Skeletal muscle tissue (tissue), 4 donors: ENCODE results near the gene STARD5. TPM values are rescaled to one million over a fixed set of nuclear protein-coding genes. Genes with fewer than 3 reads are reported as not detected.
"Not testable (repeated sequence)": the region's sequence is repeated elsewhere in the genome, so short reads cannot be mapped to it uniquely, and the experiment has no call there.

Source experiments
- H3K27ac ChIP-seq: one replicate; pipeline ENCODE4 v1.7.0; 2013; ENCODE audit warnings: mild to moderate bottlenecking, low read depth, low read length, inconsistent platforms
- H3K27me3 ChIP-seq, 3 donors: one replicate each; pipeline ENCODE4 v1.7.0; 2013; ENCODE audit warnings: low read length in 3 of 3; ENCODE audit not compliant: control insufficient read depth in 3 of 3, insufficient read depth in 3 of 3
- H3K36me3 ChIP-seq, 3 donors: one replicate each; pipeline ENCODE4 v1.7.0; 2013; ENCODE audit warnings: low read length in 3 of 3; ENCODE audit not compliant: control insufficient read depth in 3 of 3, insufficient read depth in 3 of 3
- H3K4me1 ChIP-seq, 3 donors: one replicate each; pipeline ENCODE4 v1.7.0; 2013; ENCODE audit warnings: low read length in 3 of 3, mild to moderate bottlenecking in 3 of 3; ENCODE audit not compliant: control insufficient read depth in 3 of 3, insufficient read depth in 3 of 3
- H3K4me3 ChIP-seq, 3 donors: one replicate each; pipeline ENCODE4 v1.7.0; 2013; ENCODE audit warnings: low read length in 3 of 3
- H3K9ac ChIP-seq, 3 donors: one replicate each; pipeline ENCODE4 v1.7.0; 2013; ENCODE audit warnings: low read length in 3 of 3, mild to moderate bottlenecking in 3 of 3, moderate library complexity in 2 of 3, low read depth in 1 of 3
- H3K9me3 ChIP-seq, 3 donors: one replicate each; pipeline ENCODE4 v1.7.0; 2013; ENCODE audit warnings: low read length in 3 of 3; ENCODE audit not compliant: control insufficient read depth in 3 of 3
- total RNA-seq: library from RNA; depleted of rRNA; stranded (reverse); fragments of >200 nt; gene quantifications from one replicate; pipeline ENCODE4 v1.2.3, GENCODE V29; 2014
- donor health status: Osteomylitis.

The STARD5 gene
- total RNA-seq, 1 donor from 2014 or later: 2.1 TPM

DNA sequence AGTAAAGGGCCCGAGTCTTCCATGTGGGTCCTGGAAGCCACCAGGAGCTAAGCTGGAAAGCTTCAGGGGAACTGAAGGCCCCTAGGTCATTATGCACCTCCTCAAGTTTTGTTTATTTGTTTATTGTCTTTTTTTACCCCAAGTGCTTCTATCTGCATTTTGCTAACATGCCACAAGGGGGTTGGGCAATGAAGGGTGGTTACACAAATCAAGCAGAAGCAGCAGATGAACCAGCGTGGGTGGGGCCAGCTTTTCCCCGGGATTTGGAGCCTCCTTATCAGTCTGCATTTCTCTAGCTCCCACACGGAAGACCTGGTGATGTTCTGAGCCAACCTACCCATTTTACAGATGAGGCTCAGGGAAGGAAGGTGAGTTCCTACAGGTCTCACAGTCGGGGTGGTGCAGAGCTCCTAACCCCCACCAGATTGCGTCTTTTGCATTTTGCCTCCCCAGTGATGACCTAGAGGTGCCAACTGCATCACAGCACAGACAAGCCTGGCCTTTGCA lies 33.3 kb upstream of the STARD5 start:
- Histone ChIP-seq H3K9me3 (no peaks in the 10 kb centered on the region), H3K27me3 (no peaks in the 10 kb centered on the region), H3K36me3 (no peaks in the 10 kb centered on the region), H3K4me3 (no peak overlapping the region), H3K4me1 (no peaks in the 10 kb centered on the region), H3K9ac (no peak overlapping the region), H3K27ac (no peak overlapping the region)

DNA sequence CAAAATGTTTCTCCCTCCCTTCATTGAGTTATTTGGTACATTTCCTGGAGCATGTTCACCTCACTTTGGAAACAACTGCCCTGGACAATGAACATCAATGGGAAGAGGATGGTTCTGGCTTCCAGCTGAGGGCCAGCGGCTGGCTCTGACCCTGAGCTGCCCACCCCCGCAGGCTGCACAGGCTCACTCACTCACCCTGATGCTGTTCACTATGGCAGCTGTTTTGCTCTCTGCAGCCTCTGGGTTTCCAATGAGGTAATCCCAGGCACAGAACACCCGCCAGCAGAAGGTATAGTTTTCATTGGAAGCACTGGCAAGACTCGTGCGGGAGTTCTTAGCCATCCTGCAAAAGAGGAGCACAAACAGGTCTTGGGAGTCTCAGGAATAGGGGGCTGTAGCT lies 32.3 kb upstream of the STARD5 start:
- Histone ChIP-seq H3K9me3 (no peaks in the 10 kb centered on the region), H3K27ac (no peak overlapping the region), H3K27me3 (no peaks in the 10 kb centered on the region), H3K36me3 (no peaks in the 10 kb centered on the region), H3K4me3 (no peak overlapping the region), H3K4me1 (no peaks in the 10 kb centered on the region), H3K9ac (no peak overlapping the region)

DNA sequence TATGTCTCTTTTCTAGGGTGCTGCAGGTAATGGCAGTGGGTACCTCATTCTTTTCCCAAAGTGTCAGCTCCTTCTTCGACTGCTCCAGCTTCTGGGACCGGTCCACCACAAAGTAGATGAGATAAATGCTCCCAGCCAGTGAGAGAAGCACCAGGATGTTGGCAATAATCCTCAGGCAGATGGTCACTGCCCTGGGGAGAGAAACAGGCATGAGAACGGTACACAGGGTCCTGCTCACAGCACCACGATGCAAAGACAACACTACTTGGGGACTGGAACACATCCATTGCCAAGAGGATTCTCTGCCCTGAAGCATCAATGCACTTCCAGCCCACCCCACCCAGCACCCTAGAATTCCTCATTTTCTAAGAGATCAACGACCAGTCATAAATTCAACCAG lies 27.7 kb upstream of the STARD5 start:
- no peaks in the 10 kb centered on the region for H3K27me3 ChIP-seq
- H3K36me3 ChIP-seq: no peaks in the 10 kb centered on the region
- no peaks in the 10 kb centered on the region for H3K4me1 ChIP-seq
- H3K9me3 ChIP-seq: no peaks in the 10 kb centered on the region
- no peak overlapping the region for H3K27ac ChIP-seq
- no peak overlapping the region for H3K9ac ChIP-seq
- H3K4me3 ChIP-seq: no peak overlapping the region

DNA sequence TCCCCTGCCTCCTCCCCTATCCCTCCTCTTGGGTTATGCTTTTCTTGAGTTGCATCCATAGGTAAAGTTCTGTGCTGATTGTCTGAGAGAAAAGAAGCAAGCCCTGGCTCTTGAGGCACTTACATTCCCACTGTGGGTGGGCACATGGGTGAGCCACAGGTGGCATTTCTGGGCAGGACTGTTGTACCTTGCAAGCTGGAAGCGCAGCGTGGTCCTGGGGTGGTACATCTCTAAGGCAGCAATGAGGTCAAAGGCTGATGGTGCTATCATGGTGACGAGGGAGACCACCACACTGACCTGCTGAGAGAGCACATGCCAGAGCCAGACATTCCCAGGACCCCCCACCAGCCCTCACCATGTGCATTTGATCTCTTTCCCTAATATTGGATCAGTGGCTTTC lies 25.3 kb upstream of the STARD5 start:
- no peaks in the 10 kb centered on the region for H3K9me3 ChIP-seq
- no peaks in the 10 kb centered on the region for H3K4me1 ChIP-seq
- H3K4me3 ChIP-seq: no peak overlapping the region
- H3K27me3 ChIP-seq: no peaks in the 10 kb centered on the region
- no peaks in the 10 kb centered on the region for H3K36me3 ChIP-seq
- no peak overlapping the region for H3K27ac ChIP-seq
- H3K9ac ChIP-seq: no peak overlapping the region

DNA sequence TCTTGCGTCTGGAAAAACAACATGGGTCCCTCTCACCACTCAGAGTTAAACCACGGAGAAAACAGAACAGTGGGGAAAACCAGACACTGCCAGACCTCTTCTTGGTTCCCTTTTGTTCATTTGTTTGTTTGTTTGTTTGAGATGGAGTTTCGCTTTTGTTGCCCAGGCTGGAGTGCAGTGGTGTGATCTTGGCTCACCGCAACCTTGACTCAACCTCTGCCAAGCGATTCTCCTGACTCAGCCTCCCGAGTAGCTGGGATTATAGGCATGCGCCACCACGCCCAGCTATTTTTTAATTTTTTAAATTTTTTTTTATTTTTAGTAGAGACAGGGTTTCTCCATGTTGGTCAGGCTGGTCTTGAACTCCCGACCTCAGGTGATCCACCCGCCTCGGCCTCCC lies 24.8 kb upstream of the STARD5 start:
- H3K4me1 ChIP-seq, H3K9me3 ChIP-seq, H3K36me3 ChIP-seq, H3K27ac ChIP-seq, H3K27me3 ChIP-seq, H3K4me3 ChIP-seq, H3K9ac ChIP-seq: not testable (repeated sequence)

DNA sequence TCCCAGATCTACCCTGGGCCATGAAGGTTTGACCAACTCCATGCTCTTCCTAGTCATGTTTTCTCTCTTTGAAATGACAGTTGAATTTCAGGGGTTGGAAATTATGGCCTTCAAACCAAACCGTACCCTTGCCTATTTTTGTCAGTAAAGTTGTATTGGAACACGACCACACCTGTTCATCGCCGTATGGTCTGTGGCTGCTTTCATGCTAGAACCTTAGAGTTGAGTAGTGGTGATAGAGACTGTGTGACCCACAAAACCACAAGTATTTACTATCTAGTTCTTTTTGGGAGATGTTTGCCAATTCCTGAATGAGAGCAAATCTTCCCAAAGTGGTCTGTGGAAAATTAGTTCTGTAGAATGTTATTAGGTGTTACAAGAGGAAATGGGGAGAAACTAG lies 24.0 kb upstream of the STARD5 start:
- no peaks in the 10 kb centered on the region for H3K4me1 ChIP-seq
- no peaks in the 10 kb centered on the region for H3K9me3 ChIP-seq
- no peaks in the 10 kb centered on the region for H3K36me3 ChIP-seq
- no peaks in the 10 kb centered on the region for H3K27me3 ChIP-seq
- no peak overlapping the region for H3K27ac ChIP-seq
- H3K4me3 ChIP-seq: no peak overlapping the region
- H3K9ac ChIP-seq: no peak overlapping the region

DNA sequence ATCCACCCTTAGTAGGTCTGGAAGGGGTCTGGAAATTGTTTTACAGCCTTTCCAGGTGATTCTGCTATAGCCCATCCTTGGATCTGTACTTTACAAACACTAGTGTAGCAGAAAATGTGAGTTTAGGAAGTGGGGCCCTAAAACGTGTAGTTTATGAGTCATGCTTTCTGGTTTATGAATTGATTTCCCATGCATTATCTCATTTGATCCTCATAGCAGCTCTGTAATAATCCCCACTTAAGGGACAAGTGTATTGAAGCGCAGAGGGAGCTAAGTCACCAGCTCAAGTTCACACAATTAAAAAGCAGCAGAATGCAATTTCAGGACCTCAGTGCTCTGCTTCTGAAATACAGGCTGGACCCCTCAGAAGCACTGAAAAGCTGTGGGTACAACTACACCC lies 22.7 kb upstream of the STARD5 start:
- H3K4me1 ChIP-seq: no peaks in the 10 kb centered on the region

DNA sequence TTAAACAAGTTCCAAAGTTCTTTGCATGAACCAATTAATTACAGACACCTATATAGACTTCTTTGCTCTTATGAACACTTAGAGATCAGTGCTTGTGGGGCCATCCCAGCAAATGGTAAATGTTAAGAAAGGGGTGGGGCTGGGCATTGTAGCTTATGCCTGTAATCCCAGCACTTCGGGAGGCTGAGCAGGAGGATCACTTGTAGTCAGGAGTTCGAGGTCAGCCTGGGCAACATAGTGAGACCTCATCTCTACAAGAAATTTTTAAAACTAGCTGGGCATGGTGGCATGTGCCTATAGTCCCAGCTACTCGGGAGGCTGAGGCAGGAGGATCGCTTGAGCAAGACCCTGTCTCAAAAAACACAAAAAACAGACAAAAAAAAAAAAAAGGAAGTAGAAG lies 19.4 kb upstream of the STARD5 start:
- Histone ChIP-seq H3K27me3 (peaks cover 0 to 5% (median 3%) of the 10 kb centered on the region in 3 donors), H3K27ac (no peak overlapping the region), H3K9ac (no peak overlapping the region), H3K4me3 (no peak overlapping the region), H3K4me1 (no peaks in the 10 kb centered on the region), H3K36me3 (no peaks in the 10 kb centered on the region), H3K9me3 (no peaks in the 10 kb centered on the region)

More for the DNA sequence above, 22.7 kb upstream of the STARD5 start:
- Histone ChIP-seq H3K27me3 (no peaks in the 10 kb centered on the region), H3K4me3 (no peak overlapping the region), H3K27ac (no peak overlapping the region), H3K9ac (no peak overlapping the region), H3K36me3 (no peaks in the 10 kb centered on the region), H3K9me3 (no peaks in the 10 kb centered on the region)

DNA sequence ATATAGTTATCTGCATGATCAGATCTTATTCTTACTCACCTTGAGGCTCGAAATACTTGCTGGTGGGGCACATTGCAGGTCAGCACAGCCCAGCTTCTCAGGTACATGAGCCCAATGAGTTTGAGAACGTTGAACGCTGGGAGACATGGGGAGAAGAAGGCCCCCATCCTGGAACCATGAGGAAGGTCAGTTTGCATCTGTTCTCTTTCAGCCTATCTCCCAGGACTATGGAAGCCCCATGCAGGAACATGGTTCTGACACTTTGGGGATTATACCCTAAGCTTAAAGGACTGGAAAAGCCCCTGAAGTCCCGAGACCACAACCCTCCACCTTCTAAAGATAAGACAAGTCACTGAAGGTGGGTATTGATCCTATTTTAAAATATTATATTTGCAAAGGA lies 17.4 kb upstream of the STARD5 start:
- H3K27ac ChIP-seq: no peak overlapping the region

DNA sequence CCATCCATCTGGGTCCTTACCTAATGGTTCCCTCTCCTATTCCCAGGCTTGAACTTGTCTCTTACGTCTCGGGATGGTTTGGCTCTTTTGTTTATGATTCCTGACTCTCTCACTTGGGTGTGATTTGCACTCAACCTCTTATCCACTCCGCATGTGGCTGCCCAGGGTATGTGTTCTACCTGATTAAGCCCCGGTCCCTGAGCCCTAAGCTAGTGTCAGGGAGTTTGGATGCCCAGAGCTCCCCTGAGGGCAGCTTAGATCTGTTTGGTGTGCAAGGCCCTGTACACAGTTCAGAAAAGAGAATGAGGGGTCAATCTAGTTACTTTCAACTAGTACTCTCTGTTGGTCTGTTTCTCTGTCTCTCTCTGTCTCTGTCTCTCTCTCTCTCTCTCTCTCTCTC lies 15.9 kb upstream of the STARD5 start:
- Histone ChIP-seq H3K27me3 (peaks cover 0 to 8% (median 3%) of the 10 kb centered on the region in 3 donors), H3K9ac (no peak overlapping the region), H3K4me3 (no peak overlapping the region), H3K4me1 (peaks cover 5 to 12% (median 8%) of the 10 kb centered on the region in 3 donors), H3K36me3 (no peaks in the 10 kb centered on the region), H3K9me3 (no peaks in the 10 kb centered on the region), H3K27ac (no peak overlapping the region)

More for the DNA sequence above, 17.4 kb upstream of the STARD5 start:
- H3K4me1 ChIP-seq: peaks cover 5 to 12% (median 8%) of the 10 kb centered on the region in 3 donors
- no peak overlapping the region for H3K9ac ChIP-seq
- no peak overlapping the region for H3K4me3 ChIP-seq
- H3K9me3 ChIP-seq: no peaks in the 10 kb centered on the region
- H3K27me3 ChIP-seq: peaks cover 0 to 8% (median 3%) of the 10 kb centered on the region in 3 donors
- H3K36me3 ChIP-seq: no peaks in the 10 kb centered on the region

DNA sequence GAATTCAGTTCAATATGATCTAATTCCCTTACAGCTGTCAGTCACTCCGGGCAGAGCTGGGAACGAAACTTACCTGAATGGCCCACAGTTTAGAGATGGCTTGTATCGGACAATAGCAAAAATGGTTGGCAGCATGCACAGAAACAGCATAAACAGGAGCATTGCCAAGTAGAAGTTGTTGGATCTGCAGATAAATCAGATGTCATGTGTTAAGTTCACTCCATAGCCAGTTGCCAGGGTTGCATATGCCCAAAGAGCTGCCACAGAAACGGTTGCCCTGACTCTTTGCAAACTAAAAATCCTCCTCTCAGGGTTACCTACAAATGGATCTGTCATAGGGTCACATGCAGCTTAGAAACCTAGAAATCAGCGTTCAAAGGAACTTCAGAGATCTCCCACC lies 15.4 kb upstream of the STARD5 start:
- Histone ChIP-seq H3K4me3 (no peak overlapping the region), H3K9me3 (no peaks in the 10 kb centered on the region), H3K9ac (no peak overlapping the region), H3K27ac (no peak overlapping the region), H3K36me3 (no peaks in the 10 kb centered on the region), H3K27me3 (peaks cover 0 to 8% (median 3%) of the 10 kb centered on the region in 3 donors), H3K4me1 (peaks cover 5 to 12% (median 8%) of the 10 kb centered on the region in 3 donors)
